T-helper 1 cell treated with Interleukin-12 subunit alpha and Interleukin-12 subunit beta and Interleukin-4 antibody, amounts not matched to agents 30 μg/mL and 1 μg/mL, for 36 hours (primary cell): ENCODE results near the gene TLCD2.
"Not testable (repeated sequence)": the region's sequence is repeated elsewhere in the genome, so short reads cannot be mapped to it uniquely, and the experiment has no call there.

Experiments
- H3K27ac Mint-ChIP-seq: one replicate; pipeline ENCODE4 v1.8.0; 2021; ENCODE audit warnings: mild to moderate bottlenecking, mixed read lengths
- H3K27me3 Mint-ChIP-seq: one replicate; pipeline ENCODE4 v1.8.0; 2021; ENCODE audit warnings: low read depth, mixed read lengths
- H3K36me3 Mint-ChIP-seq: one replicate; pipeline ENCODE4 v1.8.0; 2021; ENCODE audit warnings: low read depth, mixed read lengths
- H3K4me1 Mint-ChIP-seq: one replicate; pipeline ENCODE4 v1.8.0; 2021; ENCODE audit warnings: low read depth, mixed read lengths
- H3K4me3 Mint-ChIP-seq: one replicate; pipeline ENCODE4 v1.8.0; 2021; ENCODE audit warnings: mild to moderate bottlenecking, moderate library complexity, mixed read lengths
- H3K9me3 Mint-ChIP-seq: one replicate; pipeline ENCODE4 v1.8.0; 2021; ENCODE audit warnings: mixed read lengths

The TLCD2 gene

GRCh38 chr17:1727258-1727789 lies 17.1 kb upstream of the TLCD2 start:
- peaks cover 15% of the 10 kb centered on the region for H3K36me3 Mint-ChIP-seq
- H3K9me3 Mint-ChIP-seq = no peaks in the 10 kb centered on the region
- no peaks in the 10 kb centered on the region for H3K27me3 Mint-ChIP-seq
- H3K4me3 Mint-ChIP-seq = no peak overlapping the region
- H3K27ac Mint-ChIP-seq = no peak overlapping the region
- H3K4me1 Mint-ChIP-seq = peaks cover 24% of the 10 kb centered on the region

- Mint-ChIP-seq H3K36me3 (peaks cover 15% of the 10 kb centered on the region), H3K4me3 (no peak overlapping the region), H3K4me1 (peaks cover 24% of the 10 kb centered on the region), H3K9me3 (no peaks in the 10 kb centered on the region), H3K27ac (no peak overlapping the region), H3K27me3 (no peaks in the 10 kb centered on the region)
Observed at GRCh38 chr17:1726626-1727257, 16.6 kb upstream of the TLCD2 start.

- peak overlapping the region; percentile 75 for H3K4me3 Mint-ChIP-seq
- no peaks in the 10 kb centered on the region for H3K9me3 Mint-ChIP-seq
- H3K27me3 Mint-ChIP-seq = no peaks in the 10 kb centered on the region
- H3K36me3 Mint-ChIP-seq = peaks cover 15% of the 10 kb centered on the region
- H3K27ac Mint-ChIP-seq = peak overlapping the region; percentile 52
- peaks cover 26% of the 10 kb centered on the region for H3K4me1 Mint-ChIP-seq
Observed at GRCh38 chr17:1725642-1726511, 15.7 kb upstream of the TLCD2 start.

- H3K36me3 Mint-ChIP-seq = peaks cover 15% of the 10 kb centered on the region
Observed at GRCh38 chr17:1724869-1725641, 14.9 kb upstream of the TLCD2 start.

GRCh38 chr17:1724351-1724868 lies 14.2 kb upstream of the TLCD2 start, which contains the start of gene WDR81:
TSS of gene WDR81 (plus strand) at chr17:1724704. CDS start at chr17:1724960, 256 bp downstream.
- peaks cover 11% of the 10 kb centered on the region for H3K36me3 Mint-ChIP-seq
- no peaks in the 10 kb centered on the region for H3K9me3 Mint-ChIP-seq
- H3K4me1 Mint-ChIP-seq = peaks cover 25% of the 10 kb centered on the region
- peak within 1 kb of the TSS; percentile 72 for H3K27ac Mint-ChIP-seq
- H3K4me3 Mint-ChIP-seq = peak within 1 kb of the TSS; percentile 75
- no peaks in the 10 kb centered on the region for H3K27me3 Mint-ChIP-seq

More at GRCh38 chr17:1724869-1725641, 14.9 kb upstream of the TLCD2 start:
- Mint-ChIP-seq H3K4me3 (peak overlapping the region; percentile 75), H3K27me3 (no peaks in the 10 kb centered on the region), H3K27ac (peak overlapping the region; percentile 52), H3K4me1 (peaks cover 29% of the 10 kb centered on the region), H3K9me3 (no peaks in the 10 kb centered on the region)

- not testable (repeated sequence) for H3K9me3 Mint-ChIP-seq, H3K36me3 Mint-ChIP-seq, H3K4me3 Mint-ChIP-seq, H3K27me3 Mint-ChIP-seq
- peaks cover 31% of the 10 kb centered on the region for H3K4me1 Mint-ChIP-seq
- H3K27ac Mint-ChIP-seq = peak overlapping the region; percentile 98
Observed at GRCh38 chr17:1722022-1722421, 11.8 kb upstream of the TLCD2 start.

GRCh38 chr17:1720856-1721386 lies 10.7 kb upstream of the TLCD2 start:
- no peaks in the 10 kb centered on the region for H3K9me3 Mint-ChIP-seq
- peak overlapping the region; percentile 34 for H3K4me3 Mint-ChIP-seq
- peaks cover 31% of the 10 kb centered on the region for H3K4me1 Mint-ChIP-seq
- H3K27ac Mint-ChIP-seq = peak overlapping the region; percentile 62
- H3K36me3 Mint-ChIP-seq = peaks cover 9% of the 10 kb centered on the region
- no peaks in the 10 kb centered on the region for H3K27me3 Mint-ChIP-seq

- Mint-ChIP-seq H3K27ac (peak overlapping the region; percentile 97), H3K9me3 (no peaks in the 10 kb centered on the region), H3K4me1 (peaks cover 32% of the 10 kb centered on the region), H3K36me3 (peaks cover 12% of the 10 kb centered on the region), H3K27me3 (no peaks in the 10 kb centered on the region), H3K4me3 (peak overlapping the region; percentile 97)
Observed at GRCh38 chr17:1718362-1719165, 8.4 kb upstream of the TLCD2 start.

GRCh38 chr17:1716912-1717695 lies 6.9 kb upstream of the TLCD2 start:
- peaks cover 31% of the 10 kb centered on the region for H3K4me1 Mint-ChIP-seq
- peaks cover 1% of the 10 kb centered on the region for H3K27me3 Mint-ChIP-seq
- peaks cover 23% of the 10 kb centered on the region for H3K36me3 Mint-ChIP-seq
- peak overlapping the region; percentile 97 for H3K4me3 Mint-ChIP-seq
- H3K9me3 Mint-ChIP-seq = no peaks in the 10 kb centered on the region
- peak overlapping the region; percentile 97 for H3K27ac Mint-ChIP-seq

- Mint-ChIP-seq H3K27me3 (peaks cover 9% of the 10 kb centered on the region), H3K4me1 (peaks cover 37% of the 10 kb centered on the region), H3K27ac (peak overlapping the region; percentile 97), H3K4me3 (peak overlapping the region; percentile 97), H3K9me3 (no peaks in the 10 kb centered on the region), H3K36me3 (peaks cover 31% of the 10 kb centered on the region)
Observed at GRCh38 chr17:1716076-1716911, 6.1 kb upstream of the TLCD2 start.

- H3K27me3 Mint-ChIP-seq = peaks cover 15% of the 10 kb centered on the region
- H3K9me3 Mint-ChIP-seq = no peaks in the 10 kb centered on the region
- H3K4me1 Mint-ChIP-seq = peaks cover 40% of the 10 kb centered on the region
- H3K4me3 Mint-ChIP-seq = peak overlapping the region; percentile 97
- H3K36me3 Mint-ChIP-seq = peaks cover 32% of the 10 kb centered on the region
- peak overlapping the region; percentile 85 for H3K27ac Mint-ChIP-seq
Observed at GRCh38 chr17:1715803-1716075, 5.6 kb upstream of the TLCD2 start.
